Breast epithelium (tissue), 3 donors: ENCODE measurements around the gene FAM174C.

ENCODE experiments used
- POLR2A ChIP-seq: fragments of 450-650 bp; IDR thresholded peaks from one replicate; pipeline ENCODE4 v1.6.1; 2016; ENCODE audit warnings: antibody characterized with exemption, mild to moderate bottlenecking, moderate library complexity
- TF ChIP-seq, protein P1 (sequence below), 3 donors: fragments of 450-650 bp; IDR thresholded peaks; one replicate each; pipeline ENCODE4 v1.5.1; 2016 to 2017; ENCODE audit warnings: antibody characterized with exemption in 3 of 3, mild to moderate bottlenecking in 3 of 3, moderate library complexity in 3 of 3

DNA sequence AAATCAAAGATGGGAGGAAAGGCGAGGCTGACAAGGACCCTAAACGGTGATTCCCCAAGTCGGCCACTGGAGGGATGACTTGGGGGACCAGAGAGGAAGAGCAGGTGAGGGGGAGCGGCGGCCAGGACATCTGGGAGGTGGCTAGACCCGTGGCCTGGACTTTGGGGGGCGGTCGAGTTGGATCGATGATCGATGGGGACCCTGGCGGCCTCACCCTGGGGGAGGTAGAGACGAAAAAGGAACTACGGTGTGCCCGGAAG lies 13.9 kb upstream of the FAM174C start:
- TF ChIP-seq POLR2A = no peak
- TF ChIP-seq, protein P1, sequence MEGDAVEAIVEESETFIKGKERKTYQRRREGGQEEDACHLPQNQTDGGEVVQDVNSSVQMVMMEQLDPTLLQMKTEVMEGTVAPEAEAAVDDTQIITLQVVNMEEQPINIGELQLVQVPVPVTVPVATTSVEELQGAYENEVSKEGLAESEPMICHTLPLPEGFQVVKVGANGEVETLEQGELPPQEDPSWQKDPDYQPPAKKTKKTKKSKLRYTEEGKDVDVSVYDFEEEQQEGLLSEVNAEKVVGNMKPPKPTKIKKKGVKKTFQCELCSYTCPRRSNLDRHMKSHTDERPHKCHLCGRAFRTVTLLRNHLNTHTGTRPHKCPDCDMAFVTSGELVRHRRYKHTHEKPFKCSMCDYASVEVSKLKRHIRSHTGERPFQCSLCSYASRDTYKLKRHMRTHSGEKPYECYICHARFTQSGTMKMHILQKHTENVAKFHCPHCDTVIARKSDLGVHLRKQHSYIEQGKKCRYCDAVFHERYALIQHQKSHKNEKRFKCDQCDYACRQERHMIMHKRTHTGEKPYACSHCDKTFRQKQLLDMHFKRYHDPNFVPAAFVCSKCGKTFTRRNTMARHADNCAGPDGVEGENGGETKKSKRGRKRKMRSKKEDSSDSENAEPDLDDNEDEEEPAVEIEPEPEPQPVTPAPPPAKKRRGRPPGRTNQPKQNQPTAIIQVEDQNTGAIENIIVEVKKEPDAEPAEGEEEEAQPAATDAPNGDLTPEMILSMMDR (IDR thresholded peaks at IDR 0.05) = peak in 2 of 3 donors; percentile 34 to 53
